Measurements from ENCODE around the gene GPAM.

The GPAM gene

DNA sequence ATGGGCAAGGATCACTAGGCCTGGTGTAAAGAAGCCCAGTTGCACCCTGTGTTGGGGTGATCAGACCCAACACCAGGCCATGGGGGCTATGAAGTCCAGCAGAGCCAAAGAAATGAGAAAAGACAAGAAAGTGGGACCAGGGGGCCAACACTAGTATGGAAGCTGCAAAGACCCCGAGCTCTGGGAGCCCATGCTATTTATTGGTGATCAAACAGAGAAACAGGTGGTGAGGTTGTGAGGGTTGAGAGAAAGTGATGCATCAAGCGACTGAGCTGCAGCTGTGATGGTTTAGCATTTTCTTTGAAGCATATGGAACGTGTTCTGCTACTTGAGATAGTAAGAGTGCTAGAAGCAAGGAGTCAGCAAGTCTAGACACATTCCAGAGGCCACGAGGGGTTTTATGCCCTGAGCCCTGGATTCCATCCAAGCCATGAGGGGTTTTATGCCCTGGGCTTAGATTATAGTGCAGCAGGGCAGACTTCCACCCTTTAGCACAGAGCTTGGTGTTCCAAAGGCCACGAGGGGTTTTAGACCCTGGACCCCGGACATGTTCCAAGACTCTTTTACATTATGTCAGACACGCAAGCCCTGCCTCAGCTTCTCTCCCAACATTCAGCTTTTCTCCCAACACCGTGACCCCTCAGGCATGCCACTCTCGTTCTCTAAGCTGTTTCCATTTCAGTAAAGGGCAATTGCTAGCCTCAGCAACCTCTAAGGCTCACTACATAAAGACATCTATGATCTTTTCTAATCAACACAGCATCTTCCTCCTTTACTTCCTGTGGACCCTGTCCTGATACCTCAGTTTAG lies 43.1 kb upstream of the GPAM start:
- peaks cover 4% of the 10 kb centered on the region for H3K9me3 ChIP-seq (ENCODE audit: insufficient read depth, low read depth, low read length)
- no peak overlapping the region for H3K4ac ChIP-seq (ENCODE audit: low read depth, low read length)
- no peak overlapping the region for H4K91ac ChIP-seq (ENCODE audit: low read depth, low read length)
- no CpG with 5 or more reads among the region's 9 CpGs for WGBS (ENCODE audit: extremely low coverage, insufficient coverage, insufficient read length)
- H3K23ac ChIP-seq (ENCODE audit: low read length), result no peak overlapping the region
- H2BK5ac ChIP-seq (ENCODE audit: low read depth, low read length, poor library complexity), result no peak overlapping the region
- no peaks in the 10 kb centered on the region for H3K36me3 ChIP-seq (ENCODE audit: control insufficient read depth in 1 of 2, insufficient read depth in 2 of 2, low read length in 2 of 2)
- no peak overlapping the region for H2BK12ac ChIP-seq (ENCODE audit: low read length)
- H2BK120ac ChIP-seq (ENCODE audit: insufficient read depth, low read length, poor library complexity), result no peak overlapping the region
- H2AK5ac ChIP-seq (ENCODE audit: low read length), result no peak overlapping the region
- no peak overlapping the region for H3K18ac ChIP-seq (ENCODE audit: low read length)
- H3K4me1 ChIP-seq (ENCODE audit: control insufficient read depth in 1 of 2, insufficient read depth in 2 of 2, low read length in 2 of 2), result no peaks in the 10 kb centered on the region
- H3K27ac ChIP-seq (ENCODE audit: low read depth, low read length), result no peak overlapping the region
- H3K4me2 ChIP-seq (ENCODE audit: low read length), result no peak overlapping the region
- H3K9ac ChIP-seq (ENCODE audit: low read length), result no peak overlapping the region
- no peak overlapping the region for H4K8ac ChIP-seq (ENCODE audit: low read depth, low read length)
- no peak overlapping the region for H4K12ac ChIP-seq (ENCODE audit: low read depth, low read length)
- no peak overlapping the region for H2AFZ ChIP-seq (ENCODE audit: insufficient read depth, low read length, poor library complexity)
- no peaks in the 10 kb centered on the region for H3K79me1 ChIP-seq (ENCODE audit: low read length)
- no peaks in the 10 kb centered on the region for H3K79me2 ChIP-seq (ENCODE audit: control insufficient read depth, insufficient read depth, low read length, poor library complexity)
- DNase-seq, result peak; percentile 71 to 84
- no peak overlapping the region for H3K14ac ChIP-seq (ENCODE audit: low read length)
- no peak overlapping the region for H3K4me3 ChIP-seq (ENCODE audit: low read depth, low read length)
- H3K27me3 ChIP-seq (ENCODE audit: insufficient read depth, low read length), result no peaks in the 10 kb centered on the region

DNA sequence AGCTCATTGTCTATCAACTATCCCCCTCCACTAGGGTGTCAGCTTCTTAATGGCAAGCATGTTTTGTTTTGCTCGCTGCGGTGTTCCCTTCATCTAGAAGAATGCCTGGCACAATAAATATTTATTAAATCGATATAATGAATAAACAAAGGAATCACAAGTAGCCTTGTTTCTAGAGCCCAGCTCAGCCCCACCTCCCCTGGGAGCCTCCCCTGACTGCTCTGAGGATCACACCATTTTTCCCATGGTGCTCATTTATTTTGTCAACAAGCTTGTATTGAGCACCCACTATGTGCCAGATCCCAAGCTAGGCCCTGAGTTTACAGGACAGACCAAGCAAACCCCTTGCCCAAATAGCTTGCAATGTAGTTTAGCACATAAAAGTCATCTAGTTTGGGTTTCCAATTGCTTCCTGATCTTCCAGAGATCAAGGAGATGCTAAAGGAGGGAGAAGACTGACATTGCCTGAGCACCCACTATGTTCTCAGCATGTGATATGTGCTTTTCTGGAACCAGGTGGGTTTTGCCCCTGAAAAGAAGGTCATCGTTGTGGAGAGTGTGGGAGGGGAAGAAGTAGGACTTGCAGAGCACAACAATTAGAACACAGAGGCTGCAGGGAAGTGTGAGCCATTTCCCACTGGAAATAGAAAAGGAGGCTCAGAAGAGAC lies 42.3 kb upstream of the GPAM start:
- no peak overlapping the region for H2BK12ac ChIP-seq (ENCODE audit: low read length)
- no peak overlapping the region for H2AK5ac ChIP-seq (ENCODE audit: low read length)
- H3K14ac ChIP-seq (ENCODE audit: low read length), result no peak overlapping the region
- H3K4ac ChIP-seq (ENCODE audit: low read depth, low read length), result no peak overlapping the region
- H3K4me1 ChIP-seq (ENCODE audit: control insufficient read depth in 1 of 2, insufficient read depth in 2 of 2, low read length in 2 of 2), result no peaks in the 10 kb centered on the region
- no CpG with 5 or more reads among the region's 4 CpGs for WGBS (ENCODE audit: extremely low coverage, insufficient coverage, insufficient read length)
- no peak overlapping the region for H2BK120ac ChIP-seq (ENCODE audit: insufficient read depth, low read length, poor library complexity)
- no peaks in the 10 kb centered on the region for H3K36me3 ChIP-seq (ENCODE audit: control insufficient read depth in 1 of 2, insufficient read depth in 2 of 2, low read length in 2 of 2)
- no peaks in the 10 kb centered on the region for H3K27me3 ChIP-seq (ENCODE audit: insufficient read depth, low read length)
- H3K79me1 ChIP-seq (ENCODE audit: low read length), result no peaks in the 10 kb centered on the region
- H3K9ac ChIP-seq (ENCODE audit: low read length), result no peak overlapping the region
- H2AFZ ChIP-seq (ENCODE audit: insufficient read depth, low read length, poor library complexity), result no peak overlapping the region
- no peak overlapping the region for H2BK5ac ChIP-seq (ENCODE audit: low read depth, low read length, poor library complexity)
- H4K8ac ChIP-seq (ENCODE audit: low read depth, low read length), result no peak overlapping the region
- H3K4me3 ChIP-seq (ENCODE audit: low read depth, low read length), result no peak overlapping the region
- no peak overlapping the region for H4K12ac ChIP-seq (ENCODE audit: low read depth, low read length)
- H3K79me2 ChIP-seq (ENCODE audit: control insufficient read depth, insufficient read depth, low read length, poor library complexity), result no peaks in the 10 kb centered on the region
- no peak overlapping the region for H4K91ac ChIP-seq (ENCODE audit: low read depth, low read length)
- no peak overlapping the region for H3K27ac ChIP-seq (ENCODE audit: low read depth, low read length)
- no peak overlapping the region for H3K18ac ChIP-seq (ENCODE audit: low read length)
- H3K9me3 ChIP-seq (ENCODE audit: insufficient read depth, low read depth, low read length), result peaks cover 4% of the 10 kb centered on the region
- peak in 1 of 2 donors; percentile 26 for DNase-seq
- H3K23ac ChIP-seq (ENCODE audit: low read length), result no peak overlapping the region
- no peak overlapping the region for H3K4me2 ChIP-seq (ENCODE audit: low read length)

DNA sequence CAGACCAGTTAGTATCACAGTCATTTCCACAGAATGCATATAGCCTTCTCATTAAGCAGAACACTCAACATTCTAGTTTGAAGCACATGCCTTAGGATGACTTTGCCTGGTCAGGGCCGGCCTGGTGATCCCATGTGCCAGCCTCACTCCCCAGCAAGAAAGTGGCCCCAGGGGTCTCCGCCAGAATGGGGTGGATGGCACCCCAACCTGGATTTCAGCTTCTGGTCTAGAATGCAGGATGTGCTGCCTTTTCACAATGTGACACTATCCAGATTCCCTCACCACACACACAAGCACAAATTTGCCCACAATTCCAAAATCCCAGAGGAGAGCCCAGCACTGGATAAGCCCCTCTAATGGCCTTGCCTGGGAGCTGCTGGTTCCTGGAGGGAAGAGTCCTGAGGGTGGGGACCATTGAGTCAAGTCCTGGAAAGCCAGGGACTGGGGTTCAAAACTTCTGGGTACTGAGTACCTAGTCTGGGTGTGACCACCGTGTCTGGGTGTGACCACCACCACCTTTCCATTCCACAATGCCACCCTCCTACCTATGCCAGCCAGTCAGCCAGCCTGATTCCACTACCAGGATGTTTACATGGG lies 41.5 kb upstream of the GPAM start:
- no peak overlapping the region for H2BK12ac ChIP-seq (ENCODE audit: low read length)
- no peak overlapping the region for H4K91ac ChIP-seq (ENCODE audit: low read depth, low read length)
- no peak overlapping the region for H3K4me3 ChIP-seq (ENCODE audit: low read depth, low read length)
- H3K23ac ChIP-seq (ENCODE audit: low read length), result no peak overlapping the region
- H2AFZ ChIP-seq (ENCODE audit: insufficient read depth, low read length, poor library complexity), result no peak overlapping the region
- H3K9me3 ChIP-seq (ENCODE audit: insufficient read depth, low read depth, low read length), result peaks cover 4% of the 10 kb centered on the region
- no peak overlapping the region for H2BK5ac ChIP-seq (ENCODE audit: low read depth, low read length, poor library complexity)
- DNase-seq, result no peak
- no peaks in the 10 kb centered on the region for H3K4me1 ChIP-seq (ENCODE audit: control insufficient read depth in 1 of 2, insufficient read depth in 2 of 2, low read length in 2 of 2)
- H3K36me3 ChIP-seq (ENCODE audit: control insufficient read depth in 1 of 2, insufficient read depth in 2 of 2, low read length in 2 of 2), result no peaks in the 10 kb centered on the region
- H3K4me2 ChIP-seq (ENCODE audit: low read length), result no peak overlapping the region
- no peaks in the 10 kb centered on the region for H3K27me3 ChIP-seq (ENCODE audit: insufficient read depth, low read length)
- H3K27ac ChIP-seq (ENCODE audit: low read depth, low read length), result no peak overlapping the region
- H2AK5ac ChIP-seq (ENCODE audit: low read length), result no peak overlapping the region
- no peak overlapping the region for H3K9ac ChIP-seq (ENCODE audit: low read length)
- H3K4ac ChIP-seq (ENCODE audit: low read depth, low read length), result no peak overlapping the region
- H3K79me1 ChIP-seq (ENCODE audit: low read length), result no peaks in the 10 kb centered on the region
- H4K8ac ChIP-seq (ENCODE audit: low read depth, low read length), result no peak overlapping the region
- no peak overlapping the region for H4K12ac ChIP-seq (ENCODE audit: low read depth, low read length)
- H3K79me2 ChIP-seq (ENCODE audit: control insufficient read depth, insufficient read depth, low read length, poor library complexity), result no peaks in the 10 kb centered on the region
- no CpG with 5 or more reads among the region's 3 CpGs for WGBS (ENCODE audit: extremely low coverage, insufficient coverage, insufficient read length)
- H3K18ac ChIP-seq (ENCODE audit: low read length), result no peak overlapping the region
- H3K14ac ChIP-seq (ENCODE audit: low read length), result no peak overlapping the region
- H2BK120ac ChIP-seq (ENCODE audit: insufficient read depth, low read length, poor library complexity), result no peak overlapping the region

DNA sequence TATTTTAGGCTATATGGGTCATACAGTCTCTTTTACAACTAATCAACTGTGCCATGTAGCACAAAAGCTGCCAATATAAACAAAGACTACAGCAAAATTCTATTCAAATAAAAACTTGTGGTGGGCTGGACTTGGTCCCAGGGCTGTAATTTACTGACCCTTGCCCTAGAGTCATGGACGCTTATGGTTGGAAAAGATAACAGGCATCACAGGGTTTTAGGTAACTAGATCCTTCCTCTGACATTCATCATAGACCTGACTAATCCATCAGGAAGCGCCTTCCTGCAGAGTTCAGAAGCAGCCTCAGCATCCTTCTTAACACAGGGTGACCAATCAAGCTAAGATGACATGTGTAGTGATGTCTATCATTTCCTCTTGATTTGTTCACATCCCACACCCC lies 40.2 kb upstream of the GPAM start:
- Histone ChIP-seq H3K79me2 (ENCODE audit: control insufficient read depth, insufficient read depth, low read length, poor library complexity) (no peaks in the 10 kb centered on the region), H2BK12ac (ENCODE audit: low read length) (no peak overlapping the region), H3K4me3 (ENCODE audit: low read depth, low read length) (no peak overlapping the region), H4K12ac (ENCODE audit: low read depth, low read length) (no peak overlapping the region), H3K27ac (ENCODE audit: low read depth, low read length) (no peak overlapping the region), H3K36me3 (ENCODE audit: control insufficient read depth in 1 of 2, insufficient read depth in 2 of 2, low read length in 2 of 2) (no peaks in the 10 kb centered on the region), H2AFZ (ENCODE audit: insufficient read depth, low read length, poor library complexity) (no peak overlapping the region), H3K4ac (ENCODE audit: low read depth, low read length) (no peak overlapping the region), H3K9ac (ENCODE audit: low read length) (no peak overlapping the region), H3K9me3 (ENCODE audit: insufficient read depth, low read depth, low read length) (peaks cover 9% of the 10 kb centered on the region), H3K14ac (ENCODE audit: low read length) (no peak overlapping the region), H3K4me1 (ENCODE audit: control insufficient read depth in 1 of 2, insufficient read depth in 2 of 2, low read length in 2 of 2) (no peaks in the 10 kb centered on the region), H3K27me3 (ENCODE audit: insufficient read depth, low read length) (no peaks in the 10 kb centered on the region), H3K23ac (ENCODE audit: low read length) (no peak overlapping the region), H4K8ac (ENCODE audit: low read depth, low read length) (no peak overlapping the region), H3K18ac (ENCODE audit: low read length) (no peak overlapping the region), H4K91ac (ENCODE audit: low read depth, low read length) (no peak overlapping the region), H3K79me1 (ENCODE audit: low read length) (no peaks in the 10 kb centered on the region), H2BK5ac (ENCODE audit: low read depth, low read length, poor library complexity) (no peak overlapping the region), H2AK5ac (ENCODE audit: low read length) (no peak overlapping the region), H3K4me2 (ENCODE audit: low read length) (no peak overlapping the region), H2BK120ac (ENCODE audit: insufficient read depth, low read length, poor library complexity) (no peak overlapping the region)
- peak in 1 of 2 donors; percentile 32 for DNase-seq
- no CpG with 5 or more reads among the region's 2 CpGs for WGBS (ENCODE audit: extremely low coverage, insufficient coverage, insufficient read length)
